ENCODE results near the gene ZWILCH.
"Not testable (repeated sequence)": the region's sequence is repeated elsewhere in the genome, so short reads cannot be mapped to it uniquely, and the experiment has no call there.

Gene ZWILCH

GRCh38 chr15:66497502-66498455 lies 7.3 kb upstream of the ZWILCH start, which contains the start of gene SNAPC5:
TSS of gene SNAPC5 (minus strand) at chr15:66497762. CDS start at chr15:66497731, 31 bp downstream.
- Histone ChIP-seq H2AFZ (ENCODE audit: low read depth) (peak within 1 kb of the TSS; percentile 50; the same call in 1 of the 2 replicates), H3K4me3 (IDR thresholded peaks at IDR 0.05; ENCODE audit: insufficient read depth, low read depth, low read length) (no peak within 1 kb of the TSS), H3K4me1 (ENCODE audit: low read depth, poor library complexity, severe bottlenecking) (peaks cover 64% of the 10 kb centered on the region), H3K27ac (peak within 1 kb of the TSS; percentile 96), H4K20me1 (ENCODE audit: insufficient read depth) (peaks cover 13% of the 10 kb centered on the region), H3K9ac (peak within 1 kb of the TSS; percentile 96), H3K4me2 (peak within 1 kb of the TSS; percentile 94), H3K27me3 (ENCODE audit: insufficient read depth, low read depth) (no peaks in the 10 kb centered on the region), H3K79me2 (ENCODE audit: insufficient read depth, low read depth) (peaks cover 53% of the 10 kb centered on the region), H3K36me3 (ENCODE audit: insufficient read depth) (peaks cover 32% of the 10 kb centered on the region)
- TF ChIP-seq, protein P1, sequence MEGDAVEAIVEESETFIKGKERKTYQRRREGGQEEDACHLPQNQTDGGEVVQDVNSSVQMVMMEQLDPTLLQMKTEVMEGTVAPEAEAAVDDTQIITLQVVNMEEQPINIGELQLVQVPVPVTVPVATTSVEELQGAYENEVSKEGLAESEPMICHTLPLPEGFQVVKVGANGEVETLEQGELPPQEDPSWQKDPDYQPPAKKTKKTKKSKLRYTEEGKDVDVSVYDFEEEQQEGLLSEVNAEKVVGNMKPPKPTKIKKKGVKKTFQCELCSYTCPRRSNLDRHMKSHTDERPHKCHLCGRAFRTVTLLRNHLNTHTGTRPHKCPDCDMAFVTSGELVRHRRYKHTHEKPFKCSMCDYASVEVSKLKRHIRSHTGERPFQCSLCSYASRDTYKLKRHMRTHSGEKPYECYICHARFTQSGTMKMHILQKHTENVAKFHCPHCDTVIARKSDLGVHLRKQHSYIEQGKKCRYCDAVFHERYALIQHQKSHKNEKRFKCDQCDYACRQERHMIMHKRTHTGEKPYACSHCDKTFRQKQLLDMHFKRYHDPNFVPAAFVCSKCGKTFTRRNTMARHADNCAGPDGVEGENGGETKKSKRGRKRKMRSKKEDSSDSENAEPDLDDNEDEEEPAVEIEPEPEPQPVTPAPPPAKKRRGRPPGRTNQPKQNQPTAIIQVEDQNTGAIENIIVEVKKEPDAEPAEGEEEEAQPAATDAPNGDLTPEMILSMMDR (conservative IDR thresholded peaks at IDR 0.05; ENCODE audit: low read depth, low read length), result peak; percentile 95

GRCh38 chr15:66498501-66499386 lies 6.4 kb upstream of the ZWILCH start:
- Histone ChIP-seq H3K27me3 (ENCODE audit: insufficient read depth, low read depth) (no peaks in the 10 kb centered on the region), H3K27ac (peak overlapping the region; percentile 96), H3K79me2 (ENCODE audit: insufficient read depth, low read depth) (peaks cover 63% of the 10 kb centered on the region), H3K4me2 (peak overlapping the region; percentile 43; the same call in 1 of the 2 replicates), H3K9ac (peak overlapping the region; percentile 96; the same call in 1 of the 2 replicates), H3K4me1 (ENCODE audit: low read depth, poor library complexity, severe bottlenecking) (peaks cover 72% of the 10 kb centered on the region), H2AFZ (ENCODE audit: low read depth) (no peak overlapping the region), H4K20me1 (ENCODE audit: insufficient read depth) (peaks cover 13% of the 10 kb centered on the region), H3K4me3 (IDR thresholded peaks at IDR 0.05; ENCODE audit: insufficient read depth, low read depth, low read length) (no peak overlapping the region), H3K36me3 (ENCODE audit: insufficient read depth) (peaks cover 36% of the 10 kb centered on the region)
- TF ChIP-seq, protein P1 (conservative IDR thresholded peaks at IDR 0.05; ENCODE audit: low read depth, low read length), result peak; percentile 55

DNA sequence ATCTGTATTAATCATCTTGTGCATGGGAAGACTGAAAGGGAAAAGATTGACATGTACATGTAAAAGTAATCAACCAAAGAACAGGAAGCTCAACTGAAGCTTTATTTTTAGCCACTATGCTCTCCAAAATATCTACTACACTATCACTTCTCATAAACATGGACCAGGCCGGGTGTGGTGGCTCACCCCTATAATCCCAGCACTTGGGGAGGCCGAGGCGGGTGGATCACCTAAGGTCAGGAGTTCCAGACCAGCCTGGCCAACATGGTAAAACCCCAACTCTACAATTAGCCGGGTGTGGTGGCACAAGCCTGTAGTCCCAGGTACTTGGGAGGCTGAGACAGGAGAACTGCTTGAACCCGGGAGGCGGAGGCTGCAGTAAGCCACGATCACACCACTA lies 4.8 kb upstream of the ZWILCH start:
- not testable (repeated sequence) for H3K4me2 ChIP-seq; H3K4me3 ChIP-seq (IDR thresholded peaks at IDR 0.05; ENCODE audit: insufficient read depth, low read depth, low read length); H2AFZ ChIP-seq (ENCODE audit: low read depth); H3K9ac ChIP-seq; H3K27me3 ChIP-seq (ENCODE audit: insufficient read depth, low read depth)
- Histone ChIP-seq H4K20me1 (ENCODE audit: insufficient read depth) (peaks cover 13% of the 10 kb centered on the region), H3K79me2 (ENCODE audit: insufficient read depth, low read depth) (peaks cover 72% of the 10 kb centered on the region), H3K36me3 (ENCODE audit: insufficient read depth) (peaks cover 36% of the 10 kb centered on the region), H3K27ac (peak overlapping the region; percentile 96; the same call in 1 of the 2 replicates), H3K4me1 (ENCODE audit: low read depth, poor library complexity, severe bottlenecking) (peaks cover 72% of the 10 kb centered on the region)

GRCh38 chr15:66502491-66502890 lies 2.6 kb upstream of the ZWILCH start:
- Histone ChIP-seq H3K4me1 (ENCODE audit: low read depth, poor library complexity, severe bottlenecking) (peaks cover 65% of the 10 kb centered on the region), H3K9ac (peak overlapping the region; percentile 98; the same call in 1 of the 2 replicates), H3K79me2 (ENCODE audit: insufficient read depth, low read depth) (peaks cover 73% of the 10 kb centered on the region), H4K20me1 (ENCODE audit: insufficient read depth) (peaks cover 13% of the 10 kb centered on the region), H3K27me3 (ENCODE audit: insufficient read depth, low read depth) (no peaks in the 10 kb centered on the region), H2AFZ (ENCODE audit: low read depth) (no peak overlapping the region), H3K4me2 (peak overlapping the region; percentile 97), H3K4me3 (IDR thresholded peaks at IDR 0.05; ENCODE audit: insufficient read depth, low read depth, low read length) (no peak overlapping the region), H3K27ac (peak overlapping the region; percentile 96; the same call in 1 of the 2 replicates), H3K36me3 (ENCODE audit: insufficient read depth) (peaks cover 36% of the 10 kb centered on the region)
- TF ChIP-seq, protein P1 (conservative IDR thresholded peaks at IDR 0.05; ENCODE audit: low read depth, low read length), result no peak

DNA sequence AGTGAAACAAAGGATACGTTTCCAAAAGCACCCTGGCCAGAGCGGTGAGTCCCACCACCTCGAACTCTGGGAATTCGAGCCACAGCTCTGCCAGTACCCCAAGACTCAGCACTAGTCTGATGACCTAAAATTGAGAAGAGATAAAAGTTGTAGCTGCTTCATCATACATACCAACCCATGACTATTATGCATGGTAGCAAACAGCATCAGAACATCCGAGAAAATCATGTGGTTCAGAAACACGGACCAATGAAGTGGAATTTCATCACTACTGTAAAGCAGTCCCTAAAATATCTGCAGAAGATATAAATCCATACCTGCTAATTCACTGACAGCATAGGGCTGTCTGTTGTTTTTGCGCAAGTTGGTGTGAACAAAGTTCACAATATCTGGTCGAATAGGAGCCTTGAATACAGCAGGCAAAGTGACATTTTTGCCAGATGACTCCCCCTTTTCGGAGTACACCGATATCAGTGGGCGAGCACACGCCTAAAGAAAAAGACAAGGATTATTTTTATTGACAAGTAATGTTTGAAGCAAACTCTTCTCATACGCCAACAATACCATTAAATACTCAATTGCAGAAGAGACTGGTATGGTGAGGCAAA lies 2.0 kb upstream of the ZWILCH start:
- Histone ChIP-seq H3K4me2 (peak overlapping the region; percentile 97), H4K20me1 (ENCODE audit: insufficient read depth) (peaks cover 13% of the 10 kb centered on the region), H3K79me2 (ENCODE audit: insufficient read depth, low read depth) (peaks cover 77% of the 10 kb centered on the region), H3K36me3 (ENCODE audit: insufficient read depth) (peaks cover 36% of the 10 kb centered on the region), H3K9ac (peak overlapping the region; percentile 98), H3K27ac (peak overlapping the region; percentile 96), H3K4me1 (ENCODE audit: low read depth, poor library complexity, severe bottlenecking) (peaks cover 61% of the 10 kb centered on the region)
- H3K27me3 ChIP-seq (ENCODE audit: insufficient read depth, low read depth); H2AFZ ChIP-seq (ENCODE audit: low read depth); H3K4me3 ChIP-seq (IDR thresholded peaks at IDR 0.05; ENCODE audit: insufficient read depth, low read depth, low read length): not testable (repeated sequence)
